Left ventricle myocardium inferior (tissue), 1 donor: ENCODE data around the gene BUD31. TPM values are rescaled to one million over a fixed set of nuclear protein-coding genes. Genes with fewer than 3 reads are reported as not detected.

Source experiments
- DNase-seq: peaks from one replicate; pipeline ENCODE4 v3.0.0-alpha.2; 2020
- H3K27ac ChIP-seq: fragments of 200-600 bp; replicated peaks from 2 replicates; pipeline ENCODE4 v1.8.0; 2021
- H3K27me3 ChIP-seq: fragments of 200-600 bp; 2 replicates; pipeline ENCODE4 v1.8.0; 2021; ENCODE audit warnings: low read depth
- H3K36me3 ChIP-seq: fragments of 200-600 bp; 2 replicates; pipeline ENCODE4 v1.8.0; 2021
- H3K4me1 ChIP-seq: fragments of 200-600 bp; 2 replicates; pipeline ENCODE4 v1.8.0; 2021
- H3K4me3 ChIP-seq: fragments of 200-600 bp; 2 replicates; pipeline ENCODE4 v1.8.0; 2021; ENCODE audit warnings: mild to moderate bottlenecking, moderate library complexity
- H3K9me3 ChIP-seq: fragments of 200-600 bp; replicated peaks from 2 replicates; pipeline ENCODE4 v1.8.0; 2021
- intact Hi-C: fragments of 100-400 bp; cut with micrococcal nuclease; formaldehyde crosslinking; loops from one replicate; pipeline ENCODE4 v1.11.0; 2022
- total RNA-seq: library from RNA; stranded (reverse); fragmentation: NEBNext Ultra II Directional; extraction: Animal tissue kit (Norgen Biotek cat#: 25700); gene quantifications from one replicate; pipeline ENCODE4 v1.2.1, GENCODE V29; 2021
- TF ChIP-seq, protein P1 (sequence below): fragments of 200-600 bp; IDR thresholded peaks from 2 replicates; pipeline ENCODE4 v1.8.0; 2021; ENCODE audit warnings: antibody characterized with exemption, mild to moderate bottlenecking, borderline replicate concordance
- donor health status: DM: no; HTN: yes; CAD: no; lungs with severe emphysema.

BUD31 gene
- total RNA-seq, 1 donor from 2014 or later = 43.9 TPM

- intact Hi-C loops = no loop called here
Measured at GRCh38 chr7:99433158-99433557, 24.4 kb downstream of the BUD31 start.

DNA sequence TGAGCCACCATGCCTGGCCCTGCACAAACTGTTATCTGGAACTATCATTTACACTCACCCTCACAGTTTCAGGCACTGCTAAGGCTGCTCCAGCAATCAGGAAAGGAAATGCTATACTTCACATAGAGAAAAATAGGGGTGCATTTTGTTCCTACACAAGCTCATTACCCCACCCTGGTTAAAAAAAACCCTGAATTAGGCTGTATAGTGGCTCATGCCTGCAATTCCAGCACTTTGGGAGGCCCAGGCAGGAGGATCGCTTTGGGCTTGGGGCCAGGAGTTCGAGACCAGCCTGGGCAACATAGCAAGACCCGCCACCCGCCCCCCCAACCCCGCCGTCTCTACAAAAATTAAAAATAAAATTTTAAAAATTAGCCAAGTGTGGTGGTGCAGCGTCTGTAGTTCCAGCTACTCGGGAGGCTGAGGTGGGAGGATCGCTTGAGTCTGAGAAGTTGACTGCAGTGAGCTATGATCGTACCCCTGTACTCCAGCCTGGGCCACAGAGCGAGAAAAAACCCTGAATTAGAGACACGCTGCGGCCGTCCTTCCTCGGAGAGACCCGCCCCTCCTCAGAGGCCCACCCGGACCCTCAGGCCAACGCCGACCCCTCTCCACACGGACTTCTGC, 29.3 kb downstream of the BUD31 start:
- Histone ChIP-seq H3K4me1 (peaks cover 39% of the 10 kb centered on the region), H3K36me3 (peaks cover 30% of the 10 kb centered on the region), H3K27me3 (no peaks in the 10 kb centered on the region), H3K27ac (peak overlapping the region; percentile 85), H3K9me3 (no peaks in the 10 kb centered on the region), H3K4me3 (peak overlapping the region; percentile 93)
- DNase-seq = no peak
- intact Hi-C loops = no loop called here
- TF ChIP-seq, protein P1, sequence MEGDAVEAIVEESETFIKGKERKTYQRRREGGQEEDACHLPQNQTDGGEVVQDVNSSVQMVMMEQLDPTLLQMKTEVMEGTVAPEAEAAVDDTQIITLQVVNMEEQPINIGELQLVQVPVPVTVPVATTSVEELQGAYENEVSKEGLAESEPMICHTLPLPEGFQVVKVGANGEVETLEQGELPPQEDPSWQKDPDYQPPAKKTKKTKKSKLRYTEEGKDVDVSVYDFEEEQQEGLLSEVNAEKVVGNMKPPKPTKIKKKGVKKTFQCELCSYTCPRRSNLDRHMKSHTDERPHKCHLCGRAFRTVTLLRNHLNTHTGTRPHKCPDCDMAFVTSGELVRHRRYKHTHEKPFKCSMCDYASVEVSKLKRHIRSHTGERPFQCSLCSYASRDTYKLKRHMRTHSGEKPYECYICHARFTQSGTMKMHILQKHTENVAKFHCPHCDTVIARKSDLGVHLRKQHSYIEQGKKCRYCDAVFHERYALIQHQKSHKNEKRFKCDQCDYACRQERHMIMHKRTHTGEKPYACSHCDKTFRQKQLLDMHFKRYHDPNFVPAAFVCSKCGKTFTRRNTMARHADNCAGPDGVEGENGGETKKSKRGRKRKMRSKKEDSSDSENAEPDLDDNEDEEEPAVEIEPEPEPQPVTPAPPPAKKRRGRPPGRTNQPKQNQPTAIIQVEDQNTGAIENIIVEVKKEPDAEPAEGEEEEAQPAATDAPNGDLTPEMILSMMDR = no peak

More at GRCh38 chr7:99433158-99433557, 24.4 kb downstream of the BUD31 start:
- Histone ChIP-seq H3K9me3 (no peaks in the 10 kb centered on the region), H3K36me3 (peaks cover 70% of the 10 kb centered on the region), H3K27me3 (no peaks in the 10 kb centered on the region), H3K4me1 (peaks cover 9% of the 10 kb centered on the region), H3K4me3 (no peak overlapping the region), H3K27ac (no peak overlapping the region)
- no peak for DNase-seq
- TF ChIP-seq, protein P1 = no peak

- DNase-seq = peak; percentile 95
- Histone ChIP-seq H3K9me3 (no peaks in the 10 kb centered on the region), H3K4me3 (peak within 1 kb of the TSS; percentile 93), H3K36me3 (peaks cover 30% of the 10 kb centered on the region), H3K27ac (peak within 1 kb of the TSS; percentile 85), H3K27me3 (no peaks in the 10 kb centered on the region), H3K4me1 (peaks cover 39% of the 10 kb centered on the region)
- intact Hi-C loops = no loop called here
- TF ChIP-seq, protein P1 = no peak
Measured at GRCh38 chr7:99438573-99439480, 30.1 kb downstream of the BUD31 start, which contains the start of the genes CPSF4 and PTCD1. Gene CPSF4 (plus strand): TSS chr7:99438943. CDS start chr7:99439083, 140 bp downstream. Gene PTCD1 (minus strand): TSS chr7:99438798. CDS start chr7:99435242, 3,556 bp downstream.

- Histone ChIP-seq H3K4me1 (peaks cover 39% of the 10 kb centered on the region), H3K36me3 (peaks cover 30% of the 10 kb centered on the region)
- intact Hi-C loops = no loop called here
Measured at GRCh38 chr7:99440195-99440594, 31.4 kb downstream of the BUD31 start.

DNA sequence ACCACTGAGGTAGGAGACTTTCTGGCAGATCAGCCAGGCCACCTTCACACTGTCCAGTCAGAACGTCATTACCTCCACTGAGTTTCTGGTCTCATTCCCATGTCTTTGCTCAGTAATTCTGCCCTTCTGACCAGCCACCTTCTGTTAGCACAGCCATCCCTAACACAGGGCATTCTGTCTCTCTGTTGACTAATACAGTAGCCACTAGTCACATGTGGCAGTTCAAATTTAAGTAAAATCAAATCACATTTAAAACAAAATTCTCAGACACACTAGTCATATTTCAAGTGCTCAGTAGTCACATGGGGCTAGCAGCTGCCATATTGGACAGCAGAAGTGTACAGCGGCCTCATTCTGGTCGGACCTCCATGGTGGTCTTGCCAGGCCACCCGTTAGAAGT, 37.3 kb downstream of the BUD31 start:
- DNase-seq = no peak
- H3K36me3 ChIP-seq = peaks cover 80% of the 10 kb centered on the region

More at GRCh38 chr7:99440195-99440594, 31.4 kb downstream of the BUD31 start:
- peak overlapping the region; percentile 93 for H3K4me3 ChIP-seq
- no peak for DNase-seq
- no peak overlapping the region for H3K27ac ChIP-seq
- TF ChIP-seq, protein P1 = no peak
- no peaks in the 10 kb centered on the region for H3K27me3 ChIP-seq
- no peaks in the 10 kb centered on the region for H3K9me3 ChIP-seq

More for the DNA sequence above, 37.3 kb downstream of the BUD31 start:
- H3K9me3 ChIP-seq = no peaks in the 10 kb centered on the region
- no peaks in the 10 kb centered on the region for H3K27me3 ChIP-seq
- H3K4me1 ChIP-seq = peaks cover 8% of the 10 kb centered on the region
- TF ChIP-seq, protein P1 = no peak
- intact Hi-C loops = no loop called here
- no peak overlapping the region for H3K4me3 ChIP-seq
- no peak overlapping the region for H3K27ac ChIP-seq
